MM.1S (cell line): Measurements from ENCODE around the gene PAXX.

ENCODE experiments used
- EZH2 ChIP-seq: fragments of 300-600 bp; sonication (generic); optimal IDR thresholded peaks from 2 replicates; pipeline ENCODE3; 2017; ENCODE audit warnings: low read depth, mild to moderate bottlenecking, antibody characterized with exemption, low read length, mixed read lengths
- EZH2phosphoT487 ChIP-seq: fragments of 300-600 bp; sonication (generic); IDR thresholded peaks from 2 replicates; pipeline ENCODE4 v1.6.1; 2018; ENCODE audit warnings: antibody characterized with exemption, low read length
- TF ChIP-seq, protein P1 (sequence below): fragments of 300-600 bp; sonication (generic); IDR thresholded peaks from 2 replicates; pipeline ENCODE4 v1.5.1; 2016; ENCODE audit warnings: antibody characterized with exemption, low read length, mixed read lengths

DNA sequence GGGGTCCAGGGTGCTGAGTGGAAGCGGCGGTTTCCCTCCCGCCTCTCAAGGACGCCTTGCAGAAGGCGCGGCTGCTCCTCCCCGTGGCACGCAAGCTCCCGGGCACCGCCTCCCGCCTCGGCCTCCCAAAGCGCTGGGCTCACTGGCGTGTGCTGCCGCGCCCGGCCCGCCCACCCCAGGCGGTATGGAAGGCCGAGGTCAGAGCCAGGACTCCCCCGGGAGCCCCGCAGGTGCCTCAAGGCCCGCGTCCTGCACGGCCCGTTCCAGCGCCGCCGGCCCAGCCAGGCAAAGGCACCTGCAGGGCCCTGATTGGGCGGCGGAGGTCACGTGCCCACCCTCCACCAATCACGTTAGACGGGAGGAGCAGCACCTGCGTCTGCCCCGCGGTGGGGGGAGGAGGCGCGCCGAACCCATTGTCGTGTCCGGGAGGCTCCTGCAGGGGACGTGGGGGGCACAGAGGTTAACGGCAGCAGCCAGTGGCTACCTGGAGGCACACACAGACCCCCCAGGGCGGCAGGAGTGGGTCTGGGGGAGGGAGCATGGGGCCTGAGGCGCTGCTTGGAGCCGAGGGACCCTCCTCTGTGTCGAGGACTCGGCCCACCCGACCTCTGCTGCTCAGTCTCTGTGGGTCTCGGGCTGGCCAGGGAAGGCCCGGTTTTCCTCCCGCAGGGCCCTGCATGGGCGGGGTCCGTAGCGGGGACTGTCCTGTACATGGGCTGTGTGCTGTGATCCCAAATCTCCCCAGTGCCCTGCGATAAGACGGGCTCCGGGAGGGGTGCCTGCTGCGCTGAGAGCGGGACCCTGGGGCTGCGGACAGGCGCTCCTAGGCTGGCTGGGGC, 42.2 kb upstream of the PAXX start:
- TF ChIP-seq EZH2 (no peak), EZH2phosphoT487 (no peak)
- TF ChIP-seq, protein P1, sequence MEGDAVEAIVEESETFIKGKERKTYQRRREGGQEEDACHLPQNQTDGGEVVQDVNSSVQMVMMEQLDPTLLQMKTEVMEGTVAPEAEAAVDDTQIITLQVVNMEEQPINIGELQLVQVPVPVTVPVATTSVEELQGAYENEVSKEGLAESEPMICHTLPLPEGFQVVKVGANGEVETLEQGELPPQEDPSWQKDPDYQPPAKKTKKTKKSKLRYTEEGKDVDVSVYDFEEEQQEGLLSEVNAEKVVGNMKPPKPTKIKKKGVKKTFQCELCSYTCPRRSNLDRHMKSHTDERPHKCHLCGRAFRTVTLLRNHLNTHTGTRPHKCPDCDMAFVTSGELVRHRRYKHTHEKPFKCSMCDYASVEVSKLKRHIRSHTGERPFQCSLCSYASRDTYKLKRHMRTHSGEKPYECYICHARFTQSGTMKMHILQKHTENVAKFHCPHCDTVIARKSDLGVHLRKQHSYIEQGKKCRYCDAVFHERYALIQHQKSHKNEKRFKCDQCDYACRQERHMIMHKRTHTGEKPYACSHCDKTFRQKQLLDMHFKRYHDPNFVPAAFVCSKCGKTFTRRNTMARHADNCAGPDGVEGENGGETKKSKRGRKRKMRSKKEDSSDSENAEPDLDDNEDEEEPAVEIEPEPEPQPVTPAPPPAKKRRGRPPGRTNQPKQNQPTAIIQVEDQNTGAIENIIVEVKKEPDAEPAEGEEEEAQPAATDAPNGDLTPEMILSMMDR: peak; percentile 24; the same call in 1 of the 2 replicates
